ENCODE data around the gene HOXA5.

HOXA5 gene

GRCh38 chr7:27143950-27144780 lies 684 bp upstream of the HOXA5 start:
- no peak for TF ChIP-seq ZNF565 (CRISPR knock-in tag; conservative IDR thresholded peaks at IDR 0.05; ENCODE audit: low read depth)
- no peak for TF ChIP-seq TCF4 (CRISPR knock-in tag; IDR thresholded peaks at IDR 0.05; ENCODE audit: borderline replicate concordance)
- TF ChIP-seq ISL1 (CRISPR knock-in tag; IDR thresholded peaks at IDR 0.05) = no peak
- TF ChIP-seq POU6F1 (CRISPR knock-in tag; IDR thresholded peaks at IDR 0.05; ENCODE audit: borderline replicate concordance, low read depth) = no peak
- no peak for TF ChIP-seq PPARA (CRISPR knock-in tag; IDR thresholded peaks at IDR 0.05; ENCODE audit: borderline replicate concordance)
- no peak for TF ChIP-seq RARB (CRISPR knock-in tag; IDR thresholded peaks at IDR 0.05)
- no peak for TF ChIP-seq ZFP30 (CRISPR knock-in tag; IDR thresholded peaks at IDR 0.05)
- no peak for TF ChIP-seq CREB5 (CRISPR knock-in tag; IDR thresholded peaks at IDR 0.05; ENCODE audit: low read depth)
- TF ChIP-seq ZC3H10 (CRISPR knock-in tag; IDR thresholded peaks at IDR 0.05) = no peak
- TF ChIP-seq SNAI2 (CRISPR knock-in tag; IDR thresholded peaks at IDR 0.05) = no peak
- TF ChIP-seq CSRNP3 (CRISPR knock-in tag; IDR thresholded peaks at IDR 0.05) = no peak
- TF ChIP-seq ESRRG (CRISPR knock-in tag; IDR thresholded peaks at IDR 0.05) = no peak
- no peak for TF ChIP-seq ZNF70 (CRISPR knock-in tag; IDR thresholded peaks at IDR 0.05)
- no peak for TF ChIP-seq TOX (CRISPR knock-in tag; IDR thresholded peaks at IDR 0.05; ENCODE audit: borderline replicate concordance)
- TF ChIP-seq CSDC2 (CRISPR knock-in tag; IDR thresholded peaks at IDR 0.05) = no peak
- ATAC-seq = no peak

GRCh38 chr7:27142580-27143022 lies 880 bp downstream of the HOXA5 start:
- no peak; the same call in 1 of the 3 replicates for ATAC-seq
- TF ChIP-seq ISL1 (CRISPR knock-in tag; IDR thresholded peaks at IDR 0.05) (no peak), BACH2 (CRISPR knock-in tag; IDR thresholded peaks at IDR 0.05; ENCODE audit: borderline replicate concordance) (no peak), TOX (CRISPR knock-in tag; IDR thresholded peaks at IDR 0.05; ENCODE audit: borderline replicate concordance) (no peak), CSRNP3 (CRISPR knock-in tag; IDR thresholded peaks at IDR 0.05) (no peak), RARB (CRISPR knock-in tag; IDR thresholded peaks at IDR 0.05) (no peak), PPARA (CRISPR knock-in tag; IDR thresholded peaks at IDR 0.05; ENCODE audit: borderline replicate concordance) (no peak), ZFP3 (CRISPR knock-in tag; IDR thresholded peaks at IDR 0.05) (no peak), PATZ1 (CRISPR knock-in tag; IDR thresholded peaks at IDR 0.05; ENCODE audit: borderline replicate concordance) (no peak), ZC3H10 (CRISPR knock-in tag; IDR thresholded peaks at IDR 0.05) (no peak), ZNF8 (CRISPR knock-in tag; IDR thresholded peaks at IDR 0.05) (no peak), GLIS3 (CRISPR knock-in tag; IDR thresholded peaks at IDR 0.05) (no peak)

GRCh38 chr7:27141923-27142579 lies 1.4 kb downstream of the HOXA5 start:
- TF ChIP-seq ZC3H10 (CRISPR knock-in tag; IDR thresholded peaks at IDR 0.05) (no peak), ARNTL (CRISPR knock-in tag; IDR thresholded peaks at IDR 0.05; ENCODE audit: borderline replicate concordance, low read depth) (no peak), CSDC2 (CRISPR knock-in tag; IDR thresholded peaks at IDR 0.05) (no peak), TOX (CRISPR knock-in tag; IDR thresholded peaks at IDR 0.05; ENCODE audit: borderline replicate concordance) (no peak)
- ATAC-seq = no peak
